ENCODE data around the gene KCTD12. TPM values are rescaled to one million over a fixed set of nuclear protein-coding genes. Genes with fewer than 3 reads are reported as not detected.

KCTD12 gene
- total RNA-seq, 1 experiment from 2014 or later, result 1.9 TPM

- POLR2A ChIA-PET, result no interaction called here
These were observed 41.8 kb upstream of the KCTD12 start for GRCh38 chr13:76927955-76928354.

More at GRCh38 chr13:76927955-76928354, 41.8 kb upstream of the KCTD12 start:
- intact Hi-C loops (cut with micrococcal nuclease), result no loop called here
- Histone ChIP-seq H3K9me2 (ENCODE audit: insufficient read depth) (no peaks in the 10 kb centered on the region), H3K9ac (ENCODE audit: low read length) (no peak overlapping the region), H3K4me3 (replicated peaks in 1 of 2; ENCODE audit: low read depth in 1 of 2, low read length in 2 of 2) (no peak overlapping the region), H2AFZ (ENCODE audit: low read depth, low read length, poor library complexity, severe bottlenecking) (no peak overlapping the region), H3K4me1 (ENCODE audit: control insufficient read depth in 1 of 2, insufficient read depth in 2 of 2, low read length in 2 of 2) (no peaks in the 10 kb centered on the region), H3K9me3 (ENCODE audit: control insufficient read depth in 1 of 2, insufficient read depth in 1 of 2, low read depth in 1 of 2, low read length in 2 of 2) (no peaks in the 10 kb centered on the region; a peak in 1 of 4 replicates), H3K36me3 (ENCODE audit: control insufficient read depth in 1 of 2, insufficient read depth in 2 of 2, low read length in 2 of 2) (no peaks in the 10 kb centered on the region), H4K20me1 (ENCODE audit: insufficient read depth) (no peaks in the 10 kb centered on the region), H3K27ac (ENCODE audit: low read depth, low read length) (no peak overlapping the region), H3K4me2 (ENCODE audit: low read length) (no peak overlapping the region), H3K27me3 (ENCODE audit: insufficient read depth, low read length) (no peaks in the 10 kb centered on the region), H3K79me2 (ENCODE audit: insufficient read depth, low read length) (no peaks in the 10 kb centered on the region)
- no peak for ATAC-seq
- no TSS peak for BruUV-seq (replicated peaks)
- no peak for DNase-seq (ENCODE audit: low read depth, low spot score)
- ChIA-PET RAD21 (ENCODE audit: low non-redundant PET in 1 of 2, low total read pairs in 2 of 2, uncharacterized antibody in 2 of 2, unreplicated experiment in 2 of 2) (no interaction called here), CTCF (no interaction called here)
- TF ChIP-seq SRF (IDR thresholded peaks at IDR 0.05; ENCODE audit: low read depth) (no peak), YY1 (IDR thresholded peaks at IDR 0.05; ENCODE audit: extremely low read depth, insufficient replicate concordance, low read depth, low read length) (no peak), CBX3 (IDR thresholded peaks at IDR 0.05; ENCODE audit: low read depth) (no peak), JUND (IDR thresholded peaks at IDR 0.05) (no peak), RAD21 (IDR thresholded peaks at IDR 0.05; ENCODE audit: low read depth) (no peak), EGR1 (IDR thresholded peaks at IDR 0.05; ENCODE audit: low read depth) (no peak), ZBTB33 (IDR thresholded peaks at IDR 0.05; ENCODE audit: extremely low read depth, insufficient replicate concordance, low read length) (no peak), ZFX (IDR thresholded peaks at IDR 0.05) (no peak), SP1 (IDR thresholded peaks at IDR 0.05; ENCODE audit: low read depth) (no peak), EZH2phosphoT487 (IDR thresholded peaks at IDR 0.05; ENCODE audit: borderline replicate concordance) (no peak), REST (IDR thresholded peaks at IDR 0.05; ENCODE audit: low read depth) (no peak), SIN3A (IDR thresholded peaks at IDR 0.05; ENCODE audit: low read depth) (no peak), FOSL1 (IDR thresholded peaks at IDR 0.05; ENCODE audit: low read depth) (no peak), CEBPB (IDR thresholded peaks at IDR 0.05; ENCODE audit: low read depth) (no peak)
- TF ChIP-seq, protein P1, sequence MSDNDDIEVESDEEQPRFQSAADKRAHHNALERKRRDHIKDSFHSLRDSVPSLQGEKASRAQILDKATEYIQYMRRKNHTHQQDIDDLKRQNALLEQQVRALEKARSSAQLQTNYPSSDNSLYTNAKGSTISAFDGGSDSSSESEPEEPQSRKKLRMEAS (IDR thresholded peaks at IDR 0.05), result no peak
- TF ChIP-seq, protein P2, sequence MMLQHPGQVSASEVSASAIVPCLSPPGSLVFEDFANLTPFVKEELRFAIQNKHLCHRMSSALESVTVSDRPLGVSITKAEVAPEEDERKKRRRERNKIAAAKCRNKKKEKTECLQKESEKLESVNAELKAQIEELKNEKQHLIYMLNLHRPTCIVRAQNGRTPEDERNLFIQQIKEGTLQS (IDR thresholded peaks at IDR 0.05), result no peak
- TF ChIP-seq, protein P3, sequence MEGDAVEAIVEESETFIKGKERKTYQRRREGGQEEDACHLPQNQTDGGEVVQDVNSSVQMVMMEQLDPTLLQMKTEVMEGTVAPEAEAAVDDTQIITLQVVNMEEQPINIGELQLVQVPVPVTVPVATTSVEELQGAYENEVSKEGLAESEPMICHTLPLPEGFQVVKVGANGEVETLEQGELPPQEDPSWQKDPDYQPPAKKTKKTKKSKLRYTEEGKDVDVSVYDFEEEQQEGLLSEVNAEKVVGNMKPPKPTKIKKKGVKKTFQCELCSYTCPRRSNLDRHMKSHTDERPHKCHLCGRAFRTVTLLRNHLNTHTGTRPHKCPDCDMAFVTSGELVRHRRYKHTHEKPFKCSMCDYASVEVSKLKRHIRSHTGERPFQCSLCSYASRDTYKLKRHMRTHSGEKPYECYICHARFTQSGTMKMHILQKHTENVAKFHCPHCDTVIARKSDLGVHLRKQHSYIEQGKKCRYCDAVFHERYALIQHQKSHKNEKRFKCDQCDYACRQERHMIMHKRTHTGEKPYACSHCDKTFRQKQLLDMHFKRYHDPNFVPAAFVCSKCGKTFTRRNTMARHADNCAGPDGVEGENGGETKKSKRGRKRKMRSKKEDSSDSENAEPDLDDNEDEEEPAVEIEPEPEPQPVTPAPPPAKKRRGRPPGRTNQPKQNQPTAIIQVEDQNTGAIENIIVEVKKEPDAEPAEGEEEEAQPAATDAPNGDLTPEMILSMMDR (IDR thresholded peaks at IDR 0.05 in 2 of 3, conservative IDR thresholded peaks at IDR 0.05 in 1 of 3; ENCODE audit: borderline replicate concordance in 1 of 3, insufficient read depth in 1 of 3, low read depth in 2 of 3, low read length in 2 of 3), result no peak
